GM19238 (cell line): Measurements from ENCODE around the gene PYROXD2.

Source experiments
- DNase-seq: peaks from one replicate; pipeline ENCODE4 v3.0.0; 2011; ENCODE audit warnings: low spot score; ENCODE audit not compliant: insufficient read length

Gene PYROXD2

DNA sequence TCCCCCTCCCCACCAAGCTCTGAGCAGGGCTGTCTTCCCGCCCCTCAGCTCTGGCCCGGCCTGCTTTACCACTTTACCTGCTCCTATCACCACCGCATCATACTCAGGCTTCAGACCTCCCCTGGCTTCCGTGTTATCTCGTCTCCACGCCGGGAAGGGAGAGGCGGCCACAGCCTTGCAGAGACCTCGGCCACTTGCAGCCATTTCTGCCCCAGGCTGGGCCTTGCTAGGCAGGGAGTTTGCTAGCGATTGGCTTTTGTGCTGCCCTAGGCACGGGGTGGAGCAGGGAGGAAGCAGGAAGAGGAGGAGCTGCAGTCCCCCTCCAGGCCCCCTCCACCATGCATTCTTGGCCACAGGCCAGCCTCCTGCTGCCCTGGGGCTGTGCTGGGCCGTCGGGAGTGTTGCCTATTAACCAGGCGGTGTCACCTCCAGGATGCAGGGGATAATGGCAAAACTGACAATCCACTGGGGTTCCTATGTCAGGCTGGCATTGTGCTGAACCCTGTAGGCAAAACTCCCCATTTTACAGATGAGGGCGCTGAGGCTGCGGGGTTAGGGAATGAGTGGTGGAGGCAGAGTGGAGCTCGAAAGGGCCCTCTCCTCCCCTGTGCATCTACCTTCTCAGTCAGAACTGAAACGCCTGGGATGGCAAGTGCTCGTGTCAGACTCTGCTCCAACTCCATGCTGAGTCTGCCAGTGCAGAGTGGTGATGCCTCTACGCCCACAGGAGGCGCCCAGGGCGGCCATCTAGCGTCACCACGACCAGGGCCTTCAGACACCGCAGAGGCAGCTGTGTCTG, at the start of gene PYROXD2:
PYROXD2 (minus strand) TSS at position 251 of the 799 bp plus-strand sequence; CDS start at position 204, 47 bp downstream.
- peak; percentile 45 for DNase-seq

DNA sequence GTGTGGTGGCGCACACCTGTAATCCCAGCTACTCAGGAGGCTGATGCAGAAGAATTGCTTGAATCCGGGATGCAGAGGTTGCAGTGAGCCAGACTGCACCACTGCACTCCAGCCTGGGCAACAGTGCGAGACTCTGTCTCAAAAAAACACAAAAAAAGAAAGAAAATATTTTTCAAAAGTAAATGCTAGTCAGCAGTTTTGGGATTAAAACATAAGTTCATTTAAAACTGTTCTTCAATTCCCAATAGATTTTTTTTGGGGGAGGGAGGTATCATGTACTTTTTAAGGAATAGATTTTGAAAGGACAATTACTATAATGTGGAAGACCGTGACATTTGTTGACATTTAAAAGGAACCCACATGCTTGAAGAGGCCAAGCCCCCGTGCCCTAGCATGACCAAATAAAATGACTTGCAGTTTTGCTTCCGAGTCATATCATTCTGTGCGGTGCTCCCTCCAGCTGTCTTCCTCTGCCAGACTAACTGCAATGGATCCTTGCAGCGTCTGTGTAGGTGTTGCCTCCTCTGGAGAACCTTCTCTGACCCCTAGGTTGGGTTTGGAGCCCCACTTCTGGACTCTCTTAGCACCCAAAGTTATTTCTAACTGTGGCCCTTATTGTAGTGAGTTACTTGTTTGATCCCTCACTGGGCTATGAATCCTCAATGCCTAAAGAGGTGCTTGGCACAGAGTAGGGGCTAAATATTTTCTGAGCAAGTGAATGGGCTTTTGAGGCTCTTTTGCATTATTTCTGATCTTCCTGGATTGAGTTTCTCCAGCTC, 49.2 kb upstream of the PYROXD2 start:
- DNase-seq, result no peak

GRCh38 chr10:98463016-98463415, 48.0 kb upstream of the PYROXD2 start:
- DNase-seq, result no peak

DNA sequence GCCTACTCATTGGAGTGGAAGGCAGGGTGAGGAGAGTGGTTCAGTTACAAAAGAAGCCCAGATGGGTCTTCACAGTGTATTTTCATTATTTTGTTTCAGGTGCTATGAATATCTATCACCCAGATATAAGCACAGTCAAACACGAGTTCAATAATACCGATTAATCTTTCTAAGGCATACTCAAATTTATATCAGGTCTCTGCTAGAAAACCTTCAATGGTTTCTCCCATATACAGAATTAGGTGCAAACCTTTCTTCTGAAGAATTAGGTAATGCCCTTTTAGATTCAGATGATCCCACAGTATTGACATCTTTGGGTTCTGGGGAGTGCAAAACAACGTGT, 46.5 kb upstream of the PYROXD2 start:
- DNase-seq, result no peak

DNA sequence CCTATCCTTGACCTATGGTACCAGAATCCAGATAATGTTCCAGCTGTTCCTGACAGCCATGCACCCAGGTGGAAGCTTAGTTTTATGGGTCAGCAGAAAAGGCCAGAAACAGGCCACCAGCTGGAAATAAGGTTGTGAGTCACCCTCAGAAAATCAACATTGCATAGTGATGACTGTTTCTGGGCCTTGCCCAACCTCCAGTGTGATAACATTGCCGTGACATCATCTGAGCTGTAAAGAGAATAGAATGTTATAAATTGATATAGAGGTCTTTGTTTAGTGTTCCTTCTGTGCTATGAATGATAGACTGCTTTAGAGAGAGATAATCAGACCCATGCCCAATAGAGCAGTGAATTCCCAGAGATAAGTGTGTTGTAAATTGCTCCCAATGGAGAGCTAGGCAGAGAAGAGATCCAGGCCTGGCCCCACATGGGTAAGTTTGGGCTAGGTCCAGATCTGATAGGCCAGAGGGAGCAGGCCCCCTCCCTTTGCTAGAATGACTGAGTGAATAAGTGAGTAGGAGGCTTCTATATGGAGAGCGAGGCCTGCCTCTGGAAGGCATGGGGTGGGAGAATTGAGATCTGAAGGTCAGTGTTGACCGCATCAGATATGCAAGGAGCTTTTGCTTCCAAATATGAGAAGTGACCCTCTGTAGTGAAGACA, 46.0 kb upstream of the PYROXD2 start:
- no peak for DNase-seq

DNA sequence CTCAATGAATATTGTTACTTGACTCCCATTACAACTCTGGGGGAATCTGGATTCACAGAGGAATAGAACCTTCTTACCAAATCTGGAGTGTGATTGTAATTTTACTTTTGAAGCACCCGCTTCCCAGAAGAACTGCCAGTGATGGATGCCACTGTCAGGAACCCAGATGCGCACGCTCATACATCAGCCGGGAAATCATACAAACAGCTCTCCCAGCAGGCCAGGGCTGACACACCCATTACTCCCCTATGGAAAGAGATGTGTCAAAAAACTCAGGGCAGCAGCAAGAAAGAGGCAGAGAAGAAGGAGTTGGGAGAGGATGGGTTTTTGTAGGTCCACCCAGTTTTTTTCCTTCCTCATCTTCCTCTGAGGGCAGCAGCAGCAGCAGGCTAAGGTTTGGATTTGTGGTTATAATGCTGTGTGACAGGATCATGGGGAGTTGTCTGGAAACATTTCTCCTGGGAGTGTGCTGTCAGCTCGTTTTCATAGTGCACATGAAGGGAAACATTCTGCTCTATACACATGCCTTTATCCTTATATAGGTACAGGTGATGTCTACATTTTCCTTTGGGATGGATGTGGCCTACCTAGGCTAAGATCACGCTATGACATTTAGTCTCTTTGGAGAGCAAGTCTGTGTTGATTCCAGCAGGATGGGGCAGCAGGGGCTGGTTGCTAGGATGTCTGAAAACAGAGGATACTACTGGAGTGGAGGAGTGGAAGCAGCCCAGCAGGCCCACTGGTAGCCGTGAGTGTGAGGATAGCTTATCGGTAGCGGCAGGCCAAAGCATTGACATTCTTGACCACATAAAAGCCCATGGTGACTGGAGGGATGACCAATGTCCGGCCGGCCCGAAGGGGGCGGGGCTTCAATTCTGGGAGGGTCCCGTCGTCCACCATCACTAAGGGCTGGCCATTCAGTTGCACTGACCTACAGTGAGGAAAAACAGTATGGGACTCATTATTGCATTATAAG, 44.1 kb upstream of the PYROXD2 start:
- no peak for DNase-seq

GRCh38 chr10:98457721-98458120, 42.7 kb upstream of the PYROXD2 start:
- DNase-seq, result no peak

DNA sequence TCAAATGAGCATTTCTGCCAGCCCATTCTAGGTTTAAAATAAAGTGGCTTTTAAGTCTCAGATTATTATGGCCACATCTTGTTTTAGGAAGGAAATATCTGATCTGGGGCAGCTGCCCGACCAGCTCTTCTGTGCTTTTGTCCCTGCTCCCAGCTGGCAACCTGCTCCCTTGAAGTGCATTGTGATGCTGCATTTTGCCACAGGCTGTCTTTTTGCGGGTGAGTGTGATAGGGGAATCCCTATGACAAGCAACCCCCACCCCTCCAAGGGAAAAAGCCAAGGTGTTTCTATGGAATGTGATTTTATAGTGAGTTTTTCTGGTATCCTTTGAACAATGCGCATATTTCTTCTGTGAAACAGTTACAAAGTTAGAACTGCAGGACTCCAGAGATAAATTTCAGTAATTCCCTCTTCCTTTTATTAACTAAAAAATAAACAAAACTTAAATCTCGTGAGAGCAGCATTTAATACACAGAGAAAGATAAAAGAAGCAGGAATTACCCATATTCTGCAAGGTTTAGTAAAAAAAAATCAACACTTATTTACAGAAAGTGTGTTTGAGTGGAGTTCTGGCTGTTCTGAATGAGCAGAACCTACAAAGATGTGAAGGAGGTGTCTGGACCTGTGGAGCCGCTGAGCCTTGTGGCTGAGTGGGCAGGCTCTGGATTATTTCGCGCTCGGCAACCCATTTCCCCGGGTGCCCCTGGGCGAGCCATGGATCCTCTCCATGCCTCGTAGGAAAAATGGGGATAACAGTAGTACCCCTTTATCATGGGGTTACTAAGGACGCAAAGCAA, 41.9 kb upstream of the PYROXD2 start:
- no peak for DNase-seq

DNA sequence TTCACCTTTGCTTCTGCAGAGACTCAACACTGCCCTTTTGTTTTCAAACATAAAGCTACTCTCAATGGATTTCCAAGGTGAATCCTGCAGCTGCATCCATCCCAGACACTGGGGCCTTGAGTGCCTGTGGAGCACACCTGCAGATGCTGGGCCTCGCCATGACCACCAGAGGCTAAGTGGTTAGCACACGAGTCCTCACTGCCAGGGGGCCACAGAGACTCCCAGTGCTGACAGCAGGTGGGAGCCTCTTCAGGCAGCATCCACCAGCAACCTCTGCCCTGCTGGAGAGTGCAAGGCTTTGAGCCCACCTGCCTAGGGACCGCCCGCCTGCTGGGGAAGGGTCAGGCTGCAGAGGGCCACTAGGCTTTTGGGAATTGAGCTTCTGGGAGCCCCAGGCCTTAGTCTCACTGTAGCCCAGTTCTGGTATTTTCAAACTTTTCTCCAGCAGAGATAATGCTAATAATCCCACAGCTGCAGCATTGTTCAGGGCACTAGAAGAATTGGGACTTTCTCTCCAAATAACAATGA, 41.1 kb upstream of the PYROXD2 start:
- no peak for DNase-seq

GRCh38 chr10:98453729-98454128, 38.7 kb upstream of the PYROXD2 start:
- DNase-seq, result no peak

GRCh38 chr10:98450618-98451017, 35.6 kb upstream of the PYROXD2 start:
- DNase-seq, result no peak

- no peak for DNase-seq
Observed at GRCh38 chr10:98449287-98449686, 34.3 kb upstream of the PYROXD2 start.

DNA sequence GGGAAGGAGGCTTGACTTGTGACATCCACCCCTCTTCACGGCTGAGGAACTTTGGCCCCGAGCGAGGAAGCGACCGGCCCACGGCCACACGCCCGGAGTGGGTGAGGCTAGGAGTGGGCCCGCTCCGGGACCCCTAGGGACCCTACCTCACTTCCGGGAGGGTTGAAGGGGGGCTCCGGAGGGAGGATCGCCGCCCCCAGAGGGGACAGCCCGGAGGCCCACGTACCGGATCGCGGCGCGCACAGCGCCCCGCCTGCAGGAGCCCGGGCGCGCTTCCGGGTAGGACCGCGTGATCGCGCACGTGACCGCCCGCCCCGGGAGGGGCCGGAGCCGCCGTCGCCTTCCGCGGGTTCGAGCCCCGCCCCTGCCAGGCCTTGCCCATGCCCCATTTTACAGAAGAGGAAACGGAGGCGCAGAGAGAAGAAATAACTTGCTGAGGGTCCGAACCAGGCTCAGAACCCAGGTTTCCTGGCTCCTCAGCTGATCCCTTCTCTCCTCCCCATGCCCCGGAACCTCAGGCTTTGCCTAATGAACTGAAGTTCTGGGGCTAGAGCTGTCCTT, 31.8 kb upstream of the PYROXD2 start, which contains the start of gene HPS1:
HPS1 (minus strand) TSS at position 275 of the 561 bp plus-strand sequence. CDS start 3,695 bp downstream, outside the sequence.
- DNase-seq, result peak; percentile 89

DNA sequence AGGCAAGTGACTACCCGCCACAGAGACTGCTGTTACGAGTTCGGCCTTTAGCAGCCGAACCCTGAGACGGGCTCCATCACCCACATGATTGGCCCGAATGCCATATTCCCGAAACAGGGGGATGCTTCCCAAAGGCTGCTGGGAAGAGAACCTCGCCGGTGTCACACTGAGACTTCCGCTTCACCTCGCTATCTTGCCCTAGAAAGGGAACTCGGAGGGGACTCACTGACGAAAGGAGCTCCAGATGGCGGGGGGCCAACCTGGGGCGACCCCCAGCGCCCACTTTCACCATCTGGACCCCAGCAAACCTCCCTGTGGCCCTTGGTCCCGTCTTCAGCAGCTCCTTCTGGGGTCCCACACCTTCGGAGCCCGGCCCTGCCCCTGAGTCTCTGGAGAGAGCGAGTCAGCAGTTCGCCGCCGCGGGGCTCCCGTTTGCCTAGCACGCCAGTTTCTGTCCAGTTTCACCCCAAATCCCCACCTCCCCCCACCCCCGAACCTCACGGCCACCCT, 31.2 kb upstream of the PYROXD2 start:
- DNase-seq, result peak; percentile 26

DNA sequence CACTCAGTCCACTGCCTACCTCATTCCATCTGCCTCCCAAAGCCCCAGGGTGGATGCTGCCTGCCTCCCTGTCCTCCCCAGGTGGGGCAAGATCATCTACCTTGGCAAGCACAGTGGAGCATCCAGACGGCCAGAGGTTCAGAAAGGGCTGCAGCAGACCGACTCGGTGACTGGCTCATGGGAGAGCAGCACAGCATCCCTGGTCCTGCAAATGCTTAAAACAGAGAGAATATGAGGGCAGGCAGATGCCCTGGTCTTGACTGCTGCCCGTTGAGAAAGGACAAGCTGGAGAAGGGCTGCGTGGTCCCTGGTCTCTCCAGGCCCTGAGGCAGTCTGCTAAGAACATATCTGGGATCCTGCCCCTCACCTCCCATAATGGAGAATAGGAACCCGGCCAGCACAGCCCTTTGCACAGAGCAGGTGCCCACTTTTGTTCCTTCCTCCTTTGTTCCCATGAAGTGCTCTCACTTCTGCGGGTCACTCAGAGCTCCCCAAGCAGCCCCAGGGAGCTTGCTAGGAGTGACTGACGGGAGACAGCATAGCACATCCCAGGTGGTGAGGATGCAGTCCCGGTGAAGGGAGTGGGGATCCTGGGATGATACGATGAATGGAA, 30.3 kb upstream of the PYROXD2 start:
- no peak for DNase-seq

- no peak for DNase-seq
Observed at GRCh38 chr10:98444314-98445006, 29.5 kb upstream of the PYROXD2 start.

DNA sequence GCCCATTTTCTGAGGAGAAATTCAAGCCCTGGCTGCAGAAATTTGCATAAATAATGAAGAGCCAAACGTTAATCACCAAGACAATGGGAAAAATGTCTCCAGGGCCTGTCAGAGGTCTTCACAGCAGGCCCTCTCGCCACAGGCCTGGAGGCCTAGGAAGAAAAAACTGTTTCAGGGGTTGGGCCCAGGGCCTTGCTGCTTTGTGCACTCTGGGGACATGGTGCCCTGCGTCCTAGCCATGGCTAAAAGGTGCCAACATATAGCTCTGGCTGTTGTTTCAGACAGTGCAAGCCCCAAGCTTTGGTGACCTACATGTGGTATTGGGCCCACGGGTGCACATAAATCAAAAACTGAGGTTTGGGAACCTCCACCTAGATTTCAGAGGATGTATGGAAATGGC, 23.7 kb upstream of the PYROXD2 start:
- DNase-seq, result no peak

DNA sequence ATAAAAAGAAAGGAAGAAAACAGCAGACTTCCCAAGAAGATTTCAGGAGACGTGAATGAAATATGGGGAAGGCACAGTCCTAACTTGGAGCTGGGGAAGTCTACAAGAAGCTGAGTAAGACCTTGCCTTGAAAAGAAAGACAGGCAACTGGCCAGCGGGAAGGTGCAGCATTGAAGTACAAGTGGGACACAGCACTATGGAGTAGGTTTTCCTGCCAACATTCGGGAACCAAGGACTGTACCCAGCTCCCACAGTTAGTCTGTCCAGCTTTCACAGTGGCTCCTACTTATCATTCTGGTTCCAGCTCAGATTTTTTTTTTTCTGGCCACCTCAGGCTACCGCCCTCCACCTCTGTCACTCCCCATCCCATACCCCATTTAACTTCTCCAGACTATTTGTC, 21.7 kb upstream of the PYROXD2 start:
- no peak for DNase-seq
